GM12891 (cell line): Measurements from ENCODE around the gene LIMS1.

Source experiments
- POLR2AphosphoS5 ChIP-seq: IDR thresholded peaks from 2 replicates; pipeline ENCODE4 v1.6.1; 2011; ENCODE audit warnings: low read depth, low read length, control low read depth
- POU2F2 ChIP-seq: IDR thresholded peaks from 2 replicates; pipeline ENCODE4 v1.6.1; 2011; ENCODE audit warnings: low read depth, mild to moderate bottlenecking, control low read depth, low read length, moderate library complexity

DNA sequence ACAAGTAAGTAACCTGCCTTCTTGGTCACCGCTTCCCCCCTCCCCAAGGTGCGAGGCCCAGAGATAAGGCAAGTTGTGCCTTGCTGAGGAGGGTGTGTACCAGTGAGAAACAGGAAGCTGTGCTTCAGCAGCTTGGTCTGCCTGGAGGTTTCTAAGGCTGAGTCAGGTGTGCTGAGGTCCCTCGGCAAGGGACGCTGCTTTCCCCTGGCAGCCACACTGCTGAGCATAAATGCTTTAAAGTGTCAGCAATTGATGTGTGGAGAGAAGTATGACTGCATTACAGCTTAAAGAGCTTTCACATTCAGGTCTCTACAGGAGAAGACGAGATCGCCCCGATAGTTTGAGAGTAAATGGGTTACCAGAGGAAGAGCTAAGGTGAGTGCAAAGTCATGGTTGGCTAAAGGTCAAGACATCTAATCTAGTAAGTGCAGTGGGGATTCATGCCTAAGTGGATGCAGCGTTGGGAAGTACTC, 86.9 kb downstream of the LIMS1 start:
- no peak for TF ChIP-seq POLR2AphosphoS5
- TF ChIP-seq POU2F2: no peak
